HK-2 (cell line): ENCODE results near the gene GPR3.
"Not testable (repeated sequence)": the region's sequence is repeated elsewhere in the genome, so short reads cannot be mapped to it uniquely, and the experiment has no call there.

Experiments used
- DNase-seq: peaks from one replicate; pipeline ENCODE4 v3.0.0-alpha.2; 2018; ENCODE audit not compliant: unreplicated experiment

GPR3 gene

DNA sequence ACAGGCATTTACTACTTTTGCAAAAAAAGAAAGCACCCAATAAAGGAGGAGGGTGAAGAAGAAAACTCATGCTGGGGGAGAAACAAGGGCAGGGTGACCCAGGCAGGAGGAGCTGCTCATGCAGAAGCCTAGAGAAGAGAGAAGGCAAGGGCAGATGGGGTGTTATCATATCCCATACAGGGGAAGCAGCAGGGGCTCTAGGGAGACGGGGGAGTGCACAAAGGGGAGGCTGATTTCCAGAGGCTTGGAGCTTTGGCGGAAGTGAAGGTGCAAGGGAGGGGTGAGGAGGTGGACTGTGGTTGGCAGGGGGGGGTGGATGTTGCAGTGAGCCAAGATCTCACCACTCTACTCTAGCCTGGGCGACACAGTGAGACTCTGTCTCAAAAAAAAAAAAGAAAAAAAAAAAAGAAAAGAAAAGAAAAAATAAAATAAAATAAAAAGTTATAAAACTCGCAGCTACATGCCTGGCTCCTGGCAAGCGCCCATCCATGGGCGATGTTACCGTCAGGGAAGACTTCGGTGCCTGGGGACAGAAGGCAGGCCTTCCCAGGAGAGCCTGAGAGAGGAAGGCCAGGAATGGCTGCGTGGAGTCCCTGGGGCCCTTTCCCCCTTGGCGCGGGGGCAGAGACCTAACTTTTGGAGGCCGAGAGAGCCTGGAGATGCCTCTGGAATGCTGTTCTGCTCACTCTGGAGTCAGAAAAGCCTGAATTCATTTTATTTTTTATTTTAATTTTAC, 14.5 kb upstream of the GPR3 start:
- DNase-seq, result no peak

DNA sequence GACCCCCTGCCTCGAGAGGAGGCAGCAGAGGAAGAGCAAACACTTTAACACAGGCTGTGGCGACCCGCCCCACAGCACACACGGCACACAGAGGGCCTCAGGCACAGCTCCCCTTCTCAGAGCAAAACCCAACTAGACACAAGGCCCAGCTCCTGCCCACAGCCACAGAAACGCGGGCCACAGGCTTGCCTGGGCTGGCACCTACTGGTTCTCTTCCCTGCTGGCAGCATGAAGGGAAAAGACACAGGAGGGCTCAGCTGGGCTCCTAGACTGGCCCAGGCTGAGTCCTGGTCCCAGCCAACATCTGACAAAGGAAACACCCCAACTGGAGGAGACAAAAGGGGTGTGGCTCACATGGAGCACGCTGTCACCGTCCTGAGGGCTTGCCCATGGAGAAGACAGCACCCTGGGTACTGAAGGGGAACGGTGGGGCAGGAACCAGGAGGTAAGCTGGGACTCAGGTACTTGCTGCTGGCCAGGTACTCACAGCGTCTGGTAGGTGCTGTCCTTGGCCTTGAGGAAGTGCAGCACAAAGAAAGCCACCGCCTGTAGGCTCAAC, 12.8 kb upstream of the GPR3 start:
- no peak for DNase-seq

DNA sequence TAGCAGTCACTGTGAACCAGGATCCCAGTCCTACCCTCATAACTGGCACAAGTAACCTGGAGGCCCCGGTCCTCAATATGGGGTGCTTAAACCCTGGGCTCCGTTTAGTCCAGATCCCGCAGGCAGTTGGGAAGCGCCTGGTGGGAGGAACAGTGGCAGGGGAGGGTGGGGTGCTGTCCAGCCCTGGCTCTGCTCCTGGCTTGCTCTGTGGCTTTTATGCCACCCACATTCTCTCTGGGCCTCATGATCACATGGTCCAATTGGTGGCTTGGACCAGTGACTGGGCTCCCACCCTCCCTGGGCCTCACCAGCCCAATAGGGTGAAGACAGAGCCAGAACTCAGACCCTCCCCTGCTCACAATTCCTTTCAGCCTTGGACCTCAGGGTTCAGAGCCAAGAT, 12.2 kb upstream of the GPR3 start:
- DNase-seq, result no peak

DNA sequence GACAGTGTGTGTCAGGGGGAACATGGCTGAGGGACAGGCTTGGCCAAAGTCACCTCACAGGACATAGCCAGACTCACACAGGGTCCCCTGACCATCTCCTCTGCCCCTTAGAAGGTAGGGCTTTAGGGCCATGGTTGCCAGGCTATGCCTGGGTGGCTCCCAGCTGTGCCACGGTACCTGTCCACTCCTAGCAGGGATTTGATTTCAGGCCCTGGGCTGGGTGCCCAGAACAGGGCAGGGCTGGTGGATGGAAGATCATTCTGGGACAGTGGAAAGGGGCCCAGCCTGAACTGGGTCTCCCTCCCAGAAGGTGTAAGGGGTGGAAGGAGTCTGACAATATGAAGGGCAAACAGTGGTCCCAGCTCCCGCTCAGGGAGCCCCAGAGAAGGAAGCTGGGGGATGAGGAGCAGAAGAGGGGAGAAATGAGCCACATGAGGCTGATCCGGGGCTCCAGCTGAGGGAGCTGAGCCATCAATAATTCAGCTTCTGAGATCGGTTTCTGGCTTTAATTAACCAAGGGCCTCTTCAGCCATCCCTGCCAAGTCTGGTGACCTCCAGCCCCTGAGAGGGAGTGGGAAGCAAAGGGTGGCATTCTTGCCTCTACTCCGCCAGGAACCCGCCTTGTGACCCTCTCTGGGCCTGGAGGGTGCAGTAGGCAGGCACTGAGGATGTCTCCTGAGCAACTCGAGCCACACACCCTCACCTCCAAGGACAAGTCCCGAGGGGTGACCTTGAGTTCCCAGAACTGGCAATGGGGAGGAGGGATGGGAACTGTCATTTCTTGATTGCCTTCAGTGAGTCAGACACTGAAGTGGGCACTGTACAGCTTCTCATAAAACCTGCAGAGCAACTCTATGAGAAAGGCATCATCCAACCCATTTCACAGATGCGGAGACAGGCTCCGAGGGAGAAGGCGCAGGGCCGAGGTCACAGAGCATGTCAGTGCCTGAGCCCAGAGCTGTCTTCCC, 11.4 kb upstream of the GPR3 start:
- DNase-seq, result no peak

DNA sequence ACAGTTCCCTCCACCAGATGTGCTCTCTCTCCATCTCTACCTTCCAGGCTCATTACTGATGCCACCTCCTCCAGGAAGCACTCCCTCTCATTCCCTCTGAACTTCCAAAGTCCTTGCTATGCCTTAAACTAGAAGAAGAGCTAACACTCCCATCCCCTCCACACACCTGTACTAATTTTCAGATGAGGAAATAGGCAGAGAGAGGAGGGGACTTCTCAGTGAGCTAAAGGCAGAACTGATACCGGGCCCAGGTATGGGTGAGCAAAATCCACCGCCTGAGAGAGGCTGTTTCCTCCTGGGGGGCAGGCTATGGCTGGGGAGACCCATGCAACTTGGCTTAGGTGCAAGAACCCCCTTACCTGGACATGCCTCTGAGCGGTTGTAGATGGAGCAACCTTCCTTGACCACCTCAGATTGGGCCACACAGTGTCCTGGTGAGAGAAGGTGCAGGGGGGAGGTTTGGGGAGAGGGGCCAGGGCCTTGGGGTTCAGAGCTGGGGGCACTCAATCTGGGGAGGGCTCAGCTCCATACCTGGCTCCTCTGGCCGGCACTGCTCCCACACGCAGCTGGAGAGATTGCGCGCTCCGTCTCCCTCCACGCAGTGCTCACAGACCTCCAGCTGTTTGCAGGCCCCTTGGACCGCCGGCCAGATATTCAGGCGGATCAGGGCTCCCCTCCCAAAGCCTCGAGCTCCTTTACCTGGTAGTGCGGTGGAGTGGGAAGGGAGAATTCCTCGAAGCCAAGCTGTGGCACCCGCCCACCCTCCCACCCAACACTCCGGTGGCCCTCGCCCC, 10.3 kb upstream of the GPR3 start:
- DNase-seq, result no peak

DNA sequence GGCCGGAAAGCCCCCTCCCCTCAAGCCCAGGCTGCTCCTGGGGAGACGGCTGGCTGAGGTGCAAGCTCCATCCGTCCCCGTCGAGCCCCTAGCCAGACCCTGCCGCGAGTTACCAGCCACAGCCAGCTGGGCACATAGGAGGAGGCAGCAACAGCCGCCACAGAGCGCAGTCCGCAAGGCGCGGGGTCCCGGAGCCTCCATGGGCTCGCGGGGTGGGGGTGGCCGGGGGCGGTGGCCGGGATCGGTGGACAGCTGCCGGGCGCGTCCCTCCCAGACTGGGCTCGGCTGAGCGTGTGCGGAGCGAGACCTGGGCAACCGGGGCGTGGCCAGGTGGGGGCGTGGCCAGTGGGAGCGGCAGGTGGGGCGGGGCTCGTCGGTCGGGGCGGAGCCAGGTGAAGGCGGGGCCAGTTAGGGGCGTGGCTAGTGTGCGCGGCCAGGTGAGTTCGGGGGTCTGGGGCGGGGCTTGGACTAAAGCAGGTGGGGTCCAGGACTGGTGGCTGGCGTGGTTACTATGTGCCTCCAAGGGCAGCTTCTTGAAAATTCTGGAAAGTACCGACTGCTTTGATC, 9.3 kb upstream of the GPR3 start, which contains the start of gene CD164L2:
TSS of gene CD164L2 (minus strand) at position 295 of the 567 bp plus-strand sequence. CDS start at position 201, 94 bp downstream.
- no peak for DNase-seq

DNA sequence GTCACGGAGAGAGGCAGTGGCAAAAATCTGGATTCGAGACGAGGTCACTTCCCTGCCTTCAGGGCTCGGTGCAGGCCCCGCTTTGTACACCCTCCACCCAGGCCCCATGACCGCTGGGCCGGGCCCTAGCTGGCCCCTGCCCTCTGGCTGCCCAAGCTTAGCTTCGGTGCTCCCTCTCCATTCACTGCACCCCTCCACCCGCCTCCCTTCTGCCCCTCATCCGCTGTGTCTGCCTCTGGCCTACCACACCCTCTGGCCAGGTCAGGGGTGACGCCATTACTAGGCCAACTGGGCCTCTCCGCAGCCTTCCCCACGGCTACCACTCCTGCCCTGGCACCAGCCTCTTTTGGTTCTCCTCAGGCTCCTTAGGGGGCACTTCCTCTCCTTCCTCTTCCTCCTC, 8.8 kb upstream of the GPR3 start:
- no peak for DNase-seq

DNA sequence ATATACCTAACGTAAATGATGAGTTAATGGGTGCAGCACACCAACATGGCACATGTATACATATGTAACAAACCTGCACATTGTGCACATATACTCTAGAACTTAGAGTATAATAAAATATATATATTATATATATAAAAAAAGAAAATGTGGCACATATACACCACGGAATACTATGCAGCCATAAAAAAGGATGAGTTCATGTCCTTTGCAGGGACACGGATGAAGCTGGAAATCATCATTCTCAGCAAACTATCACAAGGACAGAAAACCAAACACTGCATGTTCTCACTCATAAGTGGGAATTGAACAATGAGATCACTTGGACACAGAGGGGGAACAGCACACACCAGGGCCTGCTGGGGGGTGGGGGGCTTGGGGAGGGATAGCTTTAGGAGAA, 7.6 kb upstream of the GPR3 start:
- not testable (repeated sequence) for DNase-seq

DNA sequence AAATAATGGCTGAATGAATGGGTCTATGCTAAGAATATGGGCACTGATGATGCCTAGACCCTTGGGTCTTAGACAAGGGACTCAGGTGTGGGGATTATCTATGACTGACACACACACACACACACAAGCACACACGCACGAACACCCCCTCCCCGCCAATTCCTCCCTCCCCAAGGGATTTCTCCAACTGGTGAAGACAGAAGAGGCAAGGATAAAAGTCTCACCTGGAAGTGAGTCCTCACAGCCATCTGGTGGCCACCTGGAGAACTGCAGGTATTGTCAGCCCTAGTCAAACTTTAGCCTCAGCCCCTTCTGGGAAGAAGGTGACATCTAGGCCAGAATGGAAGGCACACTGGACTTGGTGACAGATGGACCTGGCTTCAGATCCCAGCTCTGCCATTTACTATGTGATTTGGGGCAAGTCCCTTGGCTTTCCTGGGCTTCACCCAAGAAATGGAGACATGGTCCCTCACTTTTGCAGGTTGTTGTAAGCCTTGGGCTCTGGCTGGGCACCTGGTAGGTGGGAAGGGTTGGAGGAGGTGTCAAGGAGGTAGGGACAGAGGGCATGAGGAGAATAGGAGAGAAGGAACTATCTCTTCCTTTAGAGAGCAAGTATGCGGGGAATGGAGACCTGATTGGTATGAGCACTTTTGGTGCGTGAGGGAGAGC, 4.0 kb upstream of the GPR3 start:
- DNase-seq, result peak; percentile 67

DNA sequence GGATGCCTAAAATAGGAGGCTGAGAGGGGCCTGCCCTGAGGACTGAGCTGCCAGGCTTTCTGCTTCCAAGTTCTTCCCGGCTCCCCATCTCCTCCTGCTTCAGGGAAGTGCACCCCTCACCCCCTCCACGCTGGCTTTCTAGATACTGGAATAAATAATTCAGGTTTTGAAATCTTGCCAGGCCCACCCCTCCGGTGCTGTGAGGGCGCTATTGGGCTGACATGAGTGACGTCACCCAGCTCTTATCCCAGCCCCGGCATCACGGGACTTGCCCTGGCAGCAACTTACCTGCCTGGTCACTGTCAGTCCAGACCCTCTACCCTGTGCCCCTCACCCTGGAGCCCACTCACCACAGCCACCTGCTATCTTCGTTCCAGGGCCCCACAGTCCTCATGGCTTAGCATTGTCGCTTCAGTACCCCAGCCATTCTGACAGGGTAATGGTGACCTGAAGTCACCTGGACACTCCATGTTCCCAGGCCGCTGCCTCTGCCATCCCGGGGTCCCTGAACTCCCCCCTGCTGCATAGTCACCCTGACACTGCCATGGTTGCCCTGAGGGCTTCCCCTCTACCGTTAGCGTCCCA, 819 bp upstream of the GPR3 start:
- DNase-seq, result no peak

DNA sequence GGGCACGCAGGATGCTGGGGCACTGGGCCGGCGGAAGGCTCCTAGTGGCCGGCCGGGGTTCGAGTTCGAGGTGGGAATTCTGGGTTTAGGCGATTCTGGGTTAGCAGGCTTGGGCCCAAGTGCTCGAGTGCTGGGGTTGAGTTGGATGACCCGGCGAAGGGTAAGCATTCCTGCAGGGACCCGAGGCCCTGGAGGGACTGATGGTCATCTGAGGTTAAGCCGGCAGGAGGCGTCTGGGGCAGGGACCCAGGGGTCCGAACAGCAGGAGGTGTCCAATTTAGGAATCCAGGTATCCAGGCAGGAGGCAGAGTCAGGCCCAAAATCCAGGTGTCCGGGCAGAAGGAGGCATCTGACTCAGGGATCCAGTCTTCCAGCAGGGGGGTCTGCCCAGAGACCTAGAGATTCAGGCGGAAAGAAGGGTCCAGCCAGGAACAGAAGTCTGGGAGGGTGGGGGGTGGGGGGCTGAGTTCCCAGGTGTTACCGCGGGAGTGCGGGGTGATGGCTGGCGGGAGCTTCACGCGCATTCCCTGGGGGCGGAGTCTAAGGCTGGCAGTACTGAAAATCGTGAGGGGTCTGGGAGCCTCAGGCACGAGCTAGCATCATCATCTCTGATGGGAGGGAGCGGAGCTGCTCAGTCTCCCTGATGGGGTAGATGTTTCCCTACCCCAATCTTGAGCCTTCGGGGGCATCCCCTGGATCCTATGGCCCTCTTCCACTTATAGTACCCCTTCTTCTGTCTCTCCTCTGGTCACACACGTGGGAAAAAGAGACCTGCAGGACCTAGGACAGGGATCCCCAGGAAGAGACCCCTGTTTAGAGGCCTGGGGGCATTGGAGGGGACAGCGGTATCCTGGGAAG, 585 bp downstream of the GPR3 start:
- DNase-seq, result no peak

DNA sequence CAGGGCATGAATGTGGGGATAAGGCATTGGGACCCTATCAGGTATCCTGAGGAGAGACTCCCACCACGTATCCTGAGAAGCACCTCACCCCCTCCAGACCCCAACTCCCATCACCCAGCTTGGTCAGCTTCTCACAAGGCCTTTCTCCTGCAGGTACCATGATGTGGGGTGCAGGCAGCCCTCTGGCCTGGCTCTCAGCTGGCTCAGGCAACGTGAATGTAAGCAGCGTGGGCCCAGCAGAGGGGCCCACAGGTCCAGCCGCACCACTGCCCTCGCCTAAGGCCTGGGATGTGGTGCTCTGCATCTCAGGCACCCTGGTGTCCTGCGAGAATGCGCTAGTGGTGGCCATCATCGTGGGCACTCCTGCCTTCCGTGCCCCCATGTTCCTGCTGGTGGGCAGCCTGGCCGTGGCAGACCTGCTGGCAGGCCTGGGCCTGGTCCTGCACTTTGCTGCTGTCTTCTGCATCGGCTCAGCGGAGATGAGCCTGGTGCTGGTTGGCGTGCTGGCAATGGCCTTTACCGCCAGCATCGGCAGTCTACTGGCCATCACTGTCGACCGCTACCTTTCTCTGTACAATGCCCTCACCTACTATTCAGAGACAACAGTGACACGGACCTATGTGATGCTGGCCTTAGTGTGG, 1.3 kb downstream of the GPR3 start:
- no peak for DNase-seq

DNA sequence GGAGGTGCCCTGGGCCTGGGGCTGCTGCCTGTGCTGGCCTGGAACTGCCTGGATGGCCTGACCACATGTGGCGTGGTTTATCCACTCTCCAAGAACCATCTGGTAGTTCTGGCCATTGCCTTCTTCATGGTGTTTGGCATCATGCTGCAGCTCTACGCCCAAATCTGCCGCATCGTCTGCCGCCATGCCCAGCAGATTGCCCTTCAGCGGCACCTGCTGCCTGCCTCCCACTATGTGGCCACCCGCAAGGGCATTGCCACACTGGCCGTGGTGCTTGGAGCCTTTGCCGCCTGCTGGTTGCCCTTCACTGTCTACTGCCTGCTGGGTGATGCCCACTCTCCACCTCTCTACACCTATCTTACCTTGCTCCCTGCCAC, 1.8 kb downstream of the GPR3 start:
- DNase-seq, result no peak

DNA sequence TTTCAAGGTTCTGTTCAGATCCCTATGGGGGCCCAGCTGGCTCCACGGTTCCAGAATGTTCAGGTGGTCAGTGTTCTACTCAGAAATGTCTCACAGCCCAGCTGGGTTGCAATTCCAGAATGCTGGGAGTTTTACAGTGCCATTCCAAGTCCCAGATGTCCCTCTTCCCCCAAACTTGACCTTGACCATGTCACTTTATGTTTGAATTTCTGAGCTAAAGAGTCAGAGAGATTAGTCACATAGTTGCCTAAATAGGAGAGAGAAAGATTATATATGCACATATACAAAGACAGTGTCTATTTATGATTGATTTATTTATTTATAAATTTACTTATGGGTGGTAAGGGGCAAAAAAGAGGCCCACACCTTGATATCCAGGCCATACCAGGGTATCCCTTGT, 2.5 kb downstream of the GPR3 start:
- DNase-seq, result no peak

DNA sequence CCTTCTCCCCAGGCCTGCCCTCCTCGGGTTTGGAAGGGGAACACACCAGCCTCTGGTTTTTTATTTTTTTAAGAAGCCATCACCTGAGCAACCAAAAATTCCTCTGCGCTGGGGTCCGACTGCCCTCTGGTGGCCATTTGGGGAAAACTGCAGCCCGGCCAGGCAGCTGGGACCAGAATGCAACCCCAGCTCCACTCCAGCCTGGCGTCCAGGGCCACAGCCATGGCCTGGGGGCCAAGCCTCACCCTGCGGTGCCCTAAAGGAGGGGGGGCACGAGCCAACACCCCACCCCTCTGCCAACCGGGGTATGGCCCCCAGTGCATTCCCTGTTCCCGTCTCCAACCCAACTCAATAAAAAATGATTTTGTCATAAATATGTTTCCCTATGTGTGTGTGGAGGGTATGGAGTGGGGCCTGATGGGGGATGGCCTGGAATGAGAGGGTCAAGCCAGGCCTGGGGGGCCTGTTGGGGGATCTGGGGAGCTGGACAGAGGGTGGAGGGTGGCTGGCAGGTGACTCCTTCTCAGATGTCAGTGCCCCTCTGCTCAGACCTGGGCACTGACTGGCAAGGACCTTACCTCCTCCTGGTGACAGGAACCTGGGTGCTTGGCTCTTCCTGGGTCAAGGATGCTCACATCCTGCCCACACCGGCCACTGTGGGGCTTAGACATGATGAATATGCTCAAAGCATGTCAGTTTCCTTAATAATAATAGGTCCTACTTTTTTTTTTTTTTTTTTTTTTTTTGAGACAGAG, 3.2 kb downstream of the GPR3 start:
- peak; percentile 77 for DNase-seq

DNA sequence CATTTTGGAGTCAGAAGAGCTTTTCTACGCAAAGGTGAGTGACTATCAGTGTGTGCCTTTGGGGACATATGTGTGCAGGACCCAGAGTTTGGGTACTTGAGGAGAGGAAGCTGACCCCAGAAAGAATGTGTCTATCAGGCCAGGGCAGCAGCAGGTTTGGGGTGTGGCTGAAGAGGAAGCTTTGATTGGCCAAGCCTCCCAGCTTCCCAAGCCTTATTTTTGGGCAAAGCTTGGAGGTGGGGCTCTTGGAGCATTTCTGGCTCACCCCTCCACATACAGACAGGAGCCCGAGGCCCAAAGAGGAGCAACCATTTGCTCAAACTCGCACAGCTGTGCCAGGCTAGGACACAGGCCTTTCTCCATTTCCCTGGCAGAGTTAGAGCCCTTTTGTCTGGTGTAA, 4.7 kb downstream of the GPR3 start:
- DNase-seq, result no peak

DNA sequence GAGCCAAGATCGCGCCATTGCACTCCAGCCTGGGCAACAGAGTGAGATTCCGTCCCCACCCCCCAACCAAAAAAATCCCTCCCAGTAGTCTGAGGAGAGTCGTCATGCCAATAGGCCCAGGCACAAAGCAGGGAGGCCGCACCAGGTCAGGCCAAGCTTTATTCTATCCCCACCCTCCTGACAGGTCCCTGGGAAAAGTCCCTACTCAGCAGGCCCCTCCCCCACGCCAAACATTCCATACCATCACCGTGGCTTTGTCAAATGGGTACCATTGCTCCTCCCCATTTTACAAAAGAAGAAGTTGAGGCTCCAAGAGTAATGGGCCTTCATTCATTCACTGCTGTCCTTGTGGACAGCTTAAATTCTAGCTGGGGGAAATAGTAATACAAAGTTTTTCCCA, 5.3 kb downstream of the GPR3 start:
- DNase-seq, result no peak

DNA sequence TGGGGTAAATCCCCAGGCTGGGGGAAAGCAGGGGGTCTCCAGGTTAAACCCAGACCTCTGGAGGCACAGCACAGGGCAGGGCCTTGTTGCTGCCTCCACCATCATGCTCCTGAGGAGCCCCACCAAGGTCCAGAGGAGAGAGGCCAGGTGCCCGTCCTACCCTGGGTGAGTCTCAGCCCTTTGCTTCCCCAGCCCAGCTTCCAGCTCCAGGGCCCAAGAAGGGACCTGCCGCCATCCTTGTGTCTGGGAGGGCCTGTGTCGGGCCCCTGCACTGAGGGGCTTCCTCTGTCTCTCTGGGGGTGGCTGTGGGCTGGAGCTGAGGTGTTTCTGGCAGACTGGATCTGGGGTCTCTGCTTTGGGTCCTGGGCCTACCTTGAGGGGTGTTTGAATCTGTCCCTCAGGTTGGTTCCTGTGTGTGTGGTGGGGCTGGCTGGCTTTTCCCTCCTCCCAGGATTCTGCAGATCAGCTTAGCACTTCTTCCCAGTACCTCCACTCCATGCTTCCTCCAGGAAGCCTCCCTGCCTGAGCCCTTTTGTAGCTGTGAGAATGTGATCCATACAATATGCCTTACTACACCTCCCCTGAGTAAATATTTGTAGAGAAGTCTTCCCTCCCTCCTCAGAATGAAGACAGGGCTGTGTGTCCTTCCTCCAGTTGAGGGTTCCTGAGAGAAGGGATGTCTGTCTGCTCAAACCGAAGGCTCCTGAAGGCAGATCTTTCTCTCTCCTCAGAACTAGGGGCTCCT, 6.2 kb downstream of the GPR3 start:
- no peak for DNase-seq
